GM04504 (cell line): ENCODE results near the gene KCND2.
"Not testable (repeated sequence)": the region's sequence is repeated elsewhere in the genome, so short reads cannot be mapped to it uniquely, and the experiment has no call there.

ENCODE experiments used
- DNase-seq: peaks from one replicate; pipeline ENCODE4 v3.0.0-alpha.2; 2012; ENCODE audit warnings: low read depth

The KCND2 gene

DNA sequence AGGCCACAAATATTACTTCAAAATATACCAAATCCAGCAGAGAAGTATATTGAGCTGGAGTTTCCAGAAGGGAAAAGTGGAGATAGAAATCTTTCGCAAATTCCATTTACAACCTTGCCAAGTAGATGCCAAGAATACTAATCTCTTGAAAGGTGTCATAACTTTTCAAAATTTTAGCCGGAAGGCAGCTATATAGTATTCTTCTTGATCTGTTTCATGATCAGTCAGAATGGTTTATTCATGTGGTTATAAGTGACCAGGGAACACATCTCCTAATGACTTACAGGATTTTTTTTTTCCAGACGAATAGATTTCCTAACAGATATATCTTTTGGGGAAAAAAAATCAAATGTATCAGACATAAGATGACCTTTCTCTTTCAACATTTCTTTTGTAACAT is 314.3 kb downstream of the KCND2 start:
- DNase-seq, result no peak

DNA sequence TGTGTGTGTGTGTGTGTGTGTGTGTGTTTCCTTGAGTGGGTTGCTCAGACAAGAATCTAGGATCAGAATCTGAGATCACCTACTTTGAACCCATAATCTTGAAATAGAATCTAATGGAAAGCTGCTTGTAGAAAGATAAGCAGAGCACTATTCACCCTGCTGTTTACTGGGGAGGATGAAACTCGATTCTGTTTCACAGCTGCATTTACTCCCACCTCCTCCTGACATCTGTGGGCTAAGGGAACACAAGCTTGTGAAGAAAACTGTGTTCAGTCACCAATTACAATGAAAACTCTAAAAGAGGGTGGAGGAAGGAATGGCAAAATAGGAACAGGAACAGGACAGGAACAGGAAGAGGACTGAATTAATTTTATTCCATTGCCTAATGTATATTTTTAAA is 315.4 kb downstream of the KCND2 start:
- DNase-seq, result no peak

DNA sequence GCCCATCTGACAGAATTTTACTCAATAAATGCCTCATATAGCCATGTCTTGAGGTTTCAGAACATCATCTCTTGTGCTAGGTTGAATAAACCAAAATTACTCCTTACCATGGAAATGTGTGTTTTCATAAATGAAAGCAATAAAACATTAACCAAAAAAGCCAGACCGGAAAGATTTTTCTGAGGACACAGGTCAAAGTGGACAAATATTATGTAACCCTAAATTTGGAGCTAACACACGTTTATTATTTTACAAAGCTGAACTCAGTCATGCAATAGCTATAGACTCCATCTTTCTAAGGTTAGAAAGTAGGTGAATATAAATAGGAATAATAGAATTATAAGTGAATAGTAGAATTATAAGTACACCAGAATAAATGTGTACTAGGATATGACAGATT is 315.9 kb downstream of the KCND2 start:
- no peak for DNase-seq

DNA sequence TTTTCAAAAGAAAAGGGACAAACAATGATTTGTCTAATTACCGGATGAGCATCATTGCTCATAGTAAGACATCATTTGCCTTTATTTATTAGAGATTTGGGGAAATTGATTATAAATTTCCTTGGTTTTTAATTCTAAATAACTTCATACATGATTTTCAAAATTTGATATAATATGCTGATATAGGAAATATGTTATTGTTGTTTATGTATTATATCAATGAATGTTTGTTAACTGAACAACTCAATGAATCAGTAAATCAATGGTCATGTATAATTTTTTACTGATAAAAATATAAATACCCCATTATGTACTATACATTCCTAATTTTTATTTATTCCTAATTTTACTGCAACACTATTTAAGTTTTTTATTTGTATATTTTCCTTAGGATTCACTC is 327.6 kb downstream of the KCND2 start:
- no peak for DNase-seq

DNA sequence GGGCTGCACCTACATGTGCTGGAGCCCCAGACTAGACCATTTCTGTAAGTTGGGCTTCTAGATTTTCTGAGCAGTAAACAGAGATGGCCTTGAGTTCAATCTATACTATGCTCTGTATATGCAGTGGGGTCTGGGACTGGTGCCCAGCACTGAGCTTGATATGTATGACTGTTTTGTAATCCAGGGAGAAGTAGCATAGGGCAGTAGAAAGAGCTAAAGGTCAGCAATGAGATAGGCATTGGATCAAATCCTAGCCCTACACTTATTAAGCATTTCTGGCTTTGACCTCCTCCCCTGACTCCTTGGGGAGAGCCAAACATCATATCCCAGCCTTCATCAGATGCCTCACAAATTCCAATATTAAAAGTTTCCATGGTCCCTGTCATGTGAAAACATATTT is 330.4 kb downstream of the KCND2 start:
- DNase-seq, result no peak

DNA sequence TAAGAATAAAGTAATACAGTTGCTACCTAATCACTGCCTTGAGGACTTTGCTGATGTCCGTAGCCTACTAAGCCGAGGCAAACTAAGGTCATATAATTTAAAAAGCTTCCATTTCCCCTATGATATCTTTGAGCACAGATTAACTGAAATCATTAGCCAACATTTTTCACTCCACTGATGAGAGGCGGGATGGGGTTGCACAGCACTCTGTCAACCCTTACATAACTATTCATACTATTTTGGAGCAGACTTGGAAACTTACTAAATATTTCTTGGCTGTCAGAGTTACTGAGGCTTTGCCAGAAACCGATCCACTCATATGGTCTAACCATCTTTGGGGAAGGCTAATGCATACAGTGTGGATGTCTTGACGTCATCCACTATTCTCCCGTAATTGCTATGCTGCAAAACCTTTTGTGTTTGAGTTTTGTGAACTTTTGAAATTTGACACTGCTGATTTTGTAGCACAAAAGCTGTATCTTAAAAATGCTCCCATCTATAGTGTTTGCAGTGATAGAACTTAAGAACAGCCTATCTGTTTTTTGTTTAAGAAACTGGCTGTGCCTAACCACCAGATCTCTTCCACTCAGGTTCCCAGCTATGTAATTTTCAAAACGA is 336.3 kb downstream of the KCND2 start:
- no peak for DNase-seq

DNA sequence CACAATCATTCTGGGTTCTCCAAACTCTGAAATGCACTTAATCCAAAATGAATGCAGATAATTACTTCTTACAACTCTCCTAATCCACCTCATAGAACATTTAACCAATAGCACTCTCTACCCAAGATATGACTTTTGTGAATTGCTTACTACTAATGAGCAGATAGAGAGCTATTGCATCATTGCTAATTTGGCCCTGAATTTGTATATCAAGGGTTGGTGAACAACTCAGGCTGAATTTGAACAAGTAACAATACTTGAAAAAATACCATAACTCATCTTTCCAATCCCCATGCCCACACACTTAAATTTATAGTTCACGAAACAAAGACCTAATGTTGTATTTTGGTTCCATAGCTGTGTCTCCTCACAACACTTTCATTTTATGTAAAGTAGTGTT is 339.0 kb downstream of the KCND2 start:
- no peak for DNase-seq

DNA sequence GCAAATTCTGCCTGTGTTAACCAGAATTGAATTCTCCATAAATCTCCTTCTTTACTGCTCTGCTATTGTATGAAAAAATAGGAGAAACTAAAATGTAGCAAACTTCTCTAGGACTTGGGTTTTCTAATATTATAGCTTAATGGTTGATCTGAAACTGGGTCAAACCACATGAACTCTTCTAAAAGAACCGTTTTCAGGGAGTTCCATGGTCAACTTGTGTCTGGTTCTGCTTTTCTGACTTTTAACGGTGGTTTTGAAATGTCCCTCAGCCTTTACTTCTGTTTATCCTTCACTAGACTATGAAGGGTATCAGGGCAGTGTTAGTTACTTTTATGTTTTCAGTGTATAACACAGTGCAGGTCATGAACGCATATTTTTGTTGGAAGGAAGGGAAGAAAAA is 342.7 kb downstream of the KCND2 start:
- DNase-seq, result no peak

DNA sequence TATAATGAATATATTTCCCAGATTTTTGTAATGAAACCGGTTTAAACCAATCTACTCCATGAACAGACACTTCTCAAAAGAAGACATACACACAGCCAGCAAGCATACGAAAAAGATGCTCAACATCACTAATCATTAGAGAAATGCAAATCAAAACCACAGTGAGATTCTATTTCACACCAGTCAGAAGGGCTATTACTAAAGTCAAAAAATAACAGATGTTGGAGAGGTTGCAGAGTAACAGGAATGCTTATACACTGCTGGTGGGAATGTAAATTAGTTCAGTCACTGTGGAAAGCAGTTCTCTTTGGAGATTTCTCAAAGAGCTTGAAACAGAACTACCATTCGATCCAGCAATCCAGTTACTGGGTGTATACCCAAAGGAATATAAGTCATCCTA is 344.3 kb downstream of the KCND2 start:
- DNase-seq, result no peak

DNA sequence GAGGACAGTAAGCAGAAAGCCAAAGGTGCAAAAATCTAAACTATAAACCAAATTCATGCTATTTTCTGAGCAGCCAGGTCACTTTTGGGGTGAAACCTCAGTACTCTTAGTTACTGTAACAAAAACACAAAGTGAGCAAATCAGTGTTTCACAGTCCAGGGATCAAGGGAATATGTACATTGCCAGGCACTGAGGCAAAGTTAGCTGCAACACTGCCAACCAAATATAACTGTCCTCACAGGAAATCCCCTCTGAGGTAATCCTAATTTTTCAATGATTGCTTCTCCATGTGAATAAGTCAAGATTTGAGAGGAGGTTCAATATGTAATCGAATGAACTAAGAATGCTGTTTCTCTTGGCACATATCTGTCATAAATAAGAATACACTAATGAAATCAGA is 355.3 kb downstream of the KCND2 start:
- no peak for DNase-seq

DNA sequence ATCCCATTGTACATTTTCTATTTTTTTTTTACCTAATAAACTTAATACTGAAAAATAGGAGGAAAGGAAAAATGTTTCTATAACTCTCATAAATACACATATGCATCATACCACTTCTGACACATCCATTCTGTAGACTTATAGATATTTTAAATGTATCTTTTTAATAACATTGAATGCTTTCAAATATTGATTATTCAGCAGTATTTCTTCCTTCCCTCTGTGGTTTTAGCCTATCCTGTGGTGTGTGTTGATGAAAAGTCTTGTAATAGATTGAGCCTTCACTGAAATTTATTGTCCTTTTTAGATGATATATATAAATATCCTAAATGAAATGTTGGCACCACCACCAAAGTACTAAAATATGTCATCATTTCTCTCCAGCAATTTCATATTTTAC is 366.9 kb downstream of the KCND2 start:
- DNase-seq, result no peak

DNA sequence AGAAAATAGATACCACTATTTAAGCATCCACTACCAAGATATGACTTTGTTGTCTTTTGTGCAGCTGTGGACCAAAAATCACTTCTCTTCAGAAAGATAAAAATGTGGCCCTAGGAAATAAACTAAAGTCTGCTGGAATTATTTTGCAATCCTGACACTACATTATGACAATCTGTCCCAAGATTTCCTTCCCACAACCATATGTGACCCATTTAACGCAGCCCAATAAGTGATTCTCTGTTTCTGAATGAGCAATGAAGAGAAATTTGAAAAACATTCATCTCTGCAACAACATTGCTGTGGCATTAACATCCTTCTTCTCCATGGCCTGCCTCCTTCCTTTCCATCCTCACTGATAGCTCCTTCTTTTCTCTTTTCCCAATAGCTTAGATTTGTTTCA is 373.0 kb downstream of the KCND2 start:
- DNase-seq, result no peak

DNA sequence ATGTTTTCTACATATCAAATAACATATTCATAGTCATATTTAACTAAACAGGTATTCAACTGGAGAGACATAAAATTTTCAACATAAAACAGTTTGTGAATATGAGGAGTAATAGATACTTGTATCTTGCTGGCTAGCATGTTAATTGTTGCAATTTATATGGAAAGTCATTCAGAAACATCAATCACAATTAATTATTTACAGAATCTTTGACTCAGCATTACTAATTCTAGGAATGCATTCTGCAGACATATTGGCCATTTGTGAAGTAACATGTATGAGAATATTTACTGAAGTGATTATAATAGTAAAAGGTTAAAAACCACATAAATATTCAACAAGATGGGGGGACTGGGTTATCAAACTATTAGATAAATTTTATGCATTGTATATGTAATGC is 381.3 kb downstream of the KCND2 start:
- no peak for DNase-seq

DNA sequence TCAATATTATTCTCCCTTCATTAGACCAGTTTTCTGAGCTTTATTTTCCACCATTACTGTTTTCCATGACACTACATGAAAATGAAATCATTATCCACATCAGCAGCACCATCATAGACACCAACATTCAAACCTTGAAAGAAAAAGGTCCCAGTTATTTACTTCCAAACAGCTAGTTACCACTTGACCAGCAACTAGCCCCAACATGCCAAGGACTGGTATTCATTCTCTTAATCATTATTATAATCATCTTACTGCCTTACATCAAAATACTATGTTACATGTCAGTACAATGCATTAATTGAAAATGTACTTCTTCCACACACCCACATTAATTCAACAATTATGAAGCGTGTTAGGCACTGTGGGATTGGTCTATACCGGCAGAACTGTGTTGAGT is 385.5 kb downstream of the KCND2 start:
- no peak for DNase-seq

DNA sequence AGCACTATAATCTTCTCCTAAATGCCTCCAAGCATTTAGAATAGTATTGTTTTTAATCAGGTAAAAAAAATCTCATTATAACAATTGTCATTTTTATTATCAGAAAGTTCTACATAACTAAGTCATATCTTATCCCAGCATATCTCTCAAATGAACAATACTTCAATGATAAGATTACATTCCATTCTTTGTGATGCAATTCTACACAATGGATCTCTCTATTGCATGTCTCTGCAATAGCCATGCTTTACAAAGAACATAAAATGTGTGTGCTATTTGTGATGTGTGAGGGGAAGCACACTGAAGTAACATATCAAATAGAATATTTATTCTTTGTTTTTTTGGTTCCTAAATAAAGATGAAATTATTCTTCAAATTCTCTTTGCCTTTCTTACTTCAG is 389.3 kb downstream of the KCND2 start:
- no peak for DNase-seq

DNA sequence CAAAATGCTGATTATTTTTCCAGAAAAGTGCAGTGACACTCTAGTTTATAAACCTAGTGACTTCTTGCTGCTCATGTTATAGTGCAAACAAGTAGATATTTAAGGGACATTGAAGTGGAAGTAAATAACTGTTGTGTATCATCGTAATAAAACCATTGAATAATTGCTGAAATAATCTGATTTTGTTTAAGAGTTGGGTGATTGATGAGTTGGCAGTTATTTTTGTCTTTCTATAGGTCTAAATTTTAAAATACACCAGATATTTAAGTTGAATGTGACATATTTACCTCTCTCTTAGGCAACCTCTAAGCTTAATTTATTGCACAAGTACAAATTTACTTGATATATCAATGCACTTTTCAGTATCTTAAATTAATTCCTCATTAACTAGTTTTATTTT is 392.1 kb downstream of the KCND2 start:
- no peak for DNase-seq

DNA sequence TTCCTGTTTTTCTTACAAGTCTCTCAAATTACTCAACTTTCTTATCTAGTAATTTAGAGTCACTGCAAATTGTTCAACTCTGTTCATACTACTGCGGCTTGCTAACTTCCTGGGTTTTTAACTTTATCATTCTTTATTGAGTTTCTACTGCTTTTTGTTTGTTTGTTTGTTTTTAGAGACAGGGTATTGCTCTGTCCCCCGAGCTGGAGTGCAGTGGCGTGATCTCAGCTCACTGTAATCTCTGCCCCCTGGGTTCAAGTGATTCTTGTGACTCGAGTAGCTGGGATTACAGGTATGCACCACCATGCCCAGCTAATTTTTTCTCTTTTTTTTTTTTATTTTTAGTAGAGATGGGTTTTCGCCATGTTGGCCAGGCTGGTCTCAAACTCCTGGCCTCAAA is 402.1 kb downstream of the KCND2 start:
- no peak for DNase-seq

DNA sequence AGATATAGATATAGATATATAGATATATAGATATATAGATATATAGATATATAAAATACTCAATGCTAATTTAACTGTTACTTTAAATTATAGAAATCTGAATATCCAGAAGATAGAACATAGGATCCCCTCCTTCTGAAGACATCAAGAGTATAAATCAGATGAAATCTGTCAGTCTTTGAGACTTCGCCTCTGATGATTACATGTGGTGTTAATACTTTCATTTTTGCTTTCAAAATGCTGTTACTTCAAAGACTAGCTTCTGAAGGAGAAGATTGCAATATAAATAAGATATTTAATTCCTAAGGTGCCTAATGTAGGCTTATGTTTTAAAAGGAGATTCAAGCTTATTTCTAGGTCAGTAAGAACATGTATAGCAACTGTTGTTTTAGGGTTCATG is 404.6 kb downstream of the KCND2 start:
- no peak for DNase-seq

DNA sequence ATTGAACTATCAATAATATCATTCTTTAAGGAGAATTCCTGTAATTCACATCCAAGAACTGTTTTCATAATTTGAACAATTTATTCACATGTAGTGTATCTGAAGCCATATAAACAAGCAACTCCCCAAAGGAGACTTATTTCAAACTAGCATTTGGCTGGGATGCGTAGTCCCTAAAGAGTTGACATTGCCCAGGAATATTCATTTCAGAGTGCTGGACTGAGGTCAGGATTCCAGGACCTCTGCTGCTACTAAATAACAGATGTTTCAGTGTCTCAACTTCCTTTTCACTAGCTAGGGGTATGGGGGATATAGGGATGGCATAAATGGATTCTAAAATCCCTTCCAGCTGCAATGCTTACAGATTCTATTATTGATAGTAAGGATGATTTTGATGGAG is 408.0 kb downstream of the KCND2 start:
- DNase-seq, result no peak

DNA sequence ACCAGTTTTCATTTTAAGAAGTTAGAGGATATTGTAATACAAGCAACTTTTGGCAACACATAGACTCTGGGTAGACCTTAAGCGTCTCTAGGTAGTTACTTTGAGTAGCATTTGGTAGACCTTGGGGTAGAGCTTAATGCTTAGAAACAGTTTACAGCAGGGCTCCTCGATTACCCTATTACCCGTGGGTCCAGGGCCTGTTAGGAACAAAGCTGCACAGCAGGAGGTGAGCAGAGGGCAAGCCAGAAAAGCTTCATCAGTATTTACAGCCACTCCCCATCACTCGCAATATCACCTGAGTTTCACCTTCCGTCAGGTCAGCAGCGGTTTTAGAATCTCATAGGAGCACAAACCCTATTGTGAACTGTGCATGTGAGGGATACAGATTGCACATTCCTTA is 411.5 kb downstream of the KCND2 start:
- no peak for DNase-seq

DNA sequence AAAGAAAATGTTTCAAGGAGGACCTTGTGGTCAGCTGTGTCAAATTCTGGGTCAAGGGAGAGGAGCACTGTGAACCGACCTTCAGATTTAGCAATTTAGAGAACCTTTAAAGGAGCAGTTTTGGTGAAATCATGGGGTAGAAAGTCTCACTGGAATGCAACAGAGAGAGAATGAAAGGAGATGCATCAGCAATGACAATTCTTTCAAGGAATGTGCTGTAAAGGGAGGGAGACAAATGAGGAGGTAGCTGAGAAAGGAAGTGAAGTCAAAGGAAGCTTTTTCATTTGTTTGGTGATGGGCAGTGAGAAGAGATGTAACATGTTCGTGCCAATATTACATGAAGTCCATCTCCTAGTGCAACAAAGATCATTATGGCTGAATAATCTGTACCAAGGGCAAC is 418.9 kb downstream of the KCND2 start:
- DNase-seq, result no peak

DNA sequence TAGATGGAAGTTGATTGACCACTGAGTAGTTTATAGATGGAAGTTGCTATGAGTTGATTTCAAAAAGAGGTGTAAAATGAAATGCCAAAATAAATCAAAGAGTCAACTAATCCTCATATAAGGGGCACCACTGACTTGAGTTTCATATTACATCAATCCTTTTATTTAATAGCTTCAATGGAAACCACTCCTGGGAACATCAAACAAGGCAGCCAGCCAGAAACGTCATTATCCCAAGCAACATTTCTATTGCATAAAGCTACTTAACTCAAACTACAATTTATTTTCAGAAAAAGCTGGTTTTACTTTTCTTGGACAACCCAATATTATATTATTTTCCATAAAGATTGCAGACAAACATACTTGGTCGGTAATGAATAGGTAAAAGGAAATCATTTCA is 422.9 kb downstream of the KCND2 start:
- DNase-seq, result no peak

DNA sequence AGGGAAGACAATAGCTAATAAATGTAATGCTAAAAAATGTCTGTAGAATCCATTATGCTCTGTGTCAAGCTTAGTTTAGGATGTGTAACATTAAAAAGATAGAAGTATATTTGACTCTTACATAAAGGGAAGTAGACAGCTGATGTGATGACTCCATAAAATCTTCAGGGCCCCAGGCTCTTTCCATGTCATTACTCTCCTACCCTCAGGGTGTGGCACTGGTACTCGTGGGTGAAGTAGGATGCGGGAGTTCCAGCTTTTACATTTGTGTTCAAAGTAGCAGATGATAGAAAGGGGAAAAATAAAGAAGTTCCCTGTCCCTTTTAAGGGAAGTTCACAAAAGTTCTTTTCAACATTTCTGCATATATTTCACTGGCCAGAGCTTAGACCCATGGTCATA is 427.8 kb downstream of the KCND2 start:
- no peak for DNase-seq

DNA sequence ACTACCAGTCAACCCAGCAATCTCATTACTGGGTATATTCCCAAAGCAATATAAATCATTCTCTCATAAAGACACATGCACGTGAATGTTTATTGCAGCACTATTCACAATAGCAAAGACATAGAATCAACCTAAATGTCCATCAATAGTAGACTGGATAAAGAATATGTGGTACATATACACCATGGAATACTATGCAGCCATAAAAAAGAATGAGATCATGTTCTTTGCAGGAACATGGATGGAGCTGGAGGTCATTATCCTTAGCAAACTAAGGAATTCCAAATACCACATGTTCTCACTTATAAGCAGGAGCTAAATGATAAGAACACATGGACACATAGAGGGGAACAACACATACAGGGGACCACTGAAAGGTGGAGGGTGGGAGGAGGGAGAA is 429.4 kb downstream of the KCND2 start:
- not testable (repeated sequence) for DNase-seq
